GM12892 (cell line): Measurements from ENCODE around the gene UNC45B.
"Not testable (repeated sequence)": the region's sequence is repeated elsewhere in the genome, so short reads cannot be mapped to it uniquely, and the experiment has no call there.

Experiments
- POLR2A ChIP-seq: IDR thresholded peaks from 2 replicates; pipeline ENCODE4 v1.6.1; 2011; ENCODE audit warnings: low read depth, low read length, control low read depth
- POLR2AphosphoS5 ChIP-seq: IDR thresholded peaks from 2 replicates; pipeline ENCODE4 v1.6.1; 2011; ENCODE audit warnings: low read depth, low read length, control low read depth
- TAF1 ChIP-seq: IDR thresholded peaks from 2 replicates; pipeline ENCODE4 v1.6.1; 2011; ENCODE audit warnings: low read depth, mild to moderate bottlenecking, control low read depth, low read length, borderline replicate concordance

GRCh38 chr17:35234315-35234714 is 86.7 kb downstream of the UNC45B start:
- not testable (repeated sequence) for TF ChIP-seq POLR2A, POLR2AphosphoS5, TAF1
